ENCODE results near the gene PSMD14.
"Not testable (repeated sequence)": the region's sequence is repeated elsewhere in the genome, so short reads cannot be mapped to it uniquely, and the experiment has no call there.

The PSMD14 gene

GRCh38 chr2:161337247-161337646 lies 29.0 kb downstream of the PSMD14 start:
- DNase-seq, result no peak

- not testable (repeated sequence) for DNase-seq
Observed at GRCh38 chr2:161339532-161339931, 31.3 kb downstream of the PSMD14 start.

- not testable (repeated sequence) for DNase-seq
Observed at GRCh38 chr2:161340930-161341413, 32.7 kb downstream of the PSMD14 start.

GRCh38 chr2:161343235-161343634 lies 35.0 kb downstream of the PSMD14 start:
- no peak for DNase-seq

GRCh38 chr2:161344692-161345091 lies 36.5 kb downstream of the PSMD14 start:
- no peak for DNase-seq

GRCh38 chr2:161351678-161352077 lies 43.5 kb downstream of the PSMD14 start:
- no peak for DNase-seq

- no peak for DNase-seq
Observed at GRCh38 chr2:161352719-161353118, 44.5 kb downstream of the PSMD14 start.

GRCh38 chr2:161353543-161353942 lies 45.3 kb downstream of the PSMD14 start:
- DNase-seq, result no peak

GRCh38 chr2:161354106-161354505 lies 45.9 kb downstream of the PSMD14 start:
- DNase-seq, result no peak

- no peak for DNase-seq
Observed at GRCh38 chr2:161355106-161355505, 46.9 kb downstream of the PSMD14 start.

- no peak for DNase-seq
Observed at GRCh38 chr2:161355983-161356382, 47.8 kb downstream of the PSMD14 start.

GRCh38 chr2:161357097-161357496 lies 48.9 kb downstream of the PSMD14 start:
- no peak for DNase-seq

- DNase-seq, result no peak
Observed at GRCh38 chr2:161358838-161359237, 50.6 kb downstream of the PSMD14 start.

- DNase-seq, result not testable (repeated sequence)
Observed at GRCh38 chr2:161360095-161360654, 52.0 kb downstream of the PSMD14 start.

GRCh38 chr2:161362568-161363166 lies 54.4 kb downstream of the PSMD14 start:
- no peak for DNase-seq

- no peak for DNase-seq
Observed at GRCh38 chr2:161367675-161368074, 59.5 kb downstream of the PSMD14 start.

- DNase-seq, result no peak
Observed at GRCh38 chr2:161369311-161369710, 61.1 kb downstream of the PSMD14 start.

- DNase-seq, result no peak
Observed at GRCh38 chr2:161370981-161371380, 62.8 kb downstream of the PSMD14 start.

GRCh38 chr2:161371869-161372268 lies 63.6 kb downstream of the PSMD14 start:
- no peak for DNase-seq

- no peak for DNase-seq
Observed at GRCh38 chr2:161373942-161374341, 65.7 kb downstream of the PSMD14 start.

- no peak for DNase-seq
Observed at GRCh38 chr2:161374446-161374845, 66.2 kb downstream of the PSMD14 start.

- DNase-seq, result no peak
Observed at GRCh38 chr2:161379740-161380139, 71.5 kb downstream of the PSMD14 start.

- DNase-seq, result no peak
Observed at GRCh38 chr2:161381546-161381945, 73.3 kb downstream of the PSMD14 start.

- no peak for DNase-seq
Observed at GRCh38 chr2:161382747-161383146, 74.5 kb downstream of the PSMD14 start.

GRCh38 chr2:161384864-161385263 lies 76.6 kb downstream of the PSMD14 start:
- DNase-seq, result no peak
